ENCODE data around the gene TRIM46.
"Not testable (repeated sequence)": the region's sequence is repeated elsewhere in the genome, so short reads cannot be mapped to it uniquely, and the experiment has no call there.

The TRIM46 gene

GRCh38 chr1:155207806-155208540 is 34.3 kb downstream of the TRIM46 start, which contains the start of gene THBS3:
THBS3 (minus strand) TSS chr1:155207897; CDS start chr1:155207876, 21 bp downstream.
- DNase-seq: no peak

DNA sequence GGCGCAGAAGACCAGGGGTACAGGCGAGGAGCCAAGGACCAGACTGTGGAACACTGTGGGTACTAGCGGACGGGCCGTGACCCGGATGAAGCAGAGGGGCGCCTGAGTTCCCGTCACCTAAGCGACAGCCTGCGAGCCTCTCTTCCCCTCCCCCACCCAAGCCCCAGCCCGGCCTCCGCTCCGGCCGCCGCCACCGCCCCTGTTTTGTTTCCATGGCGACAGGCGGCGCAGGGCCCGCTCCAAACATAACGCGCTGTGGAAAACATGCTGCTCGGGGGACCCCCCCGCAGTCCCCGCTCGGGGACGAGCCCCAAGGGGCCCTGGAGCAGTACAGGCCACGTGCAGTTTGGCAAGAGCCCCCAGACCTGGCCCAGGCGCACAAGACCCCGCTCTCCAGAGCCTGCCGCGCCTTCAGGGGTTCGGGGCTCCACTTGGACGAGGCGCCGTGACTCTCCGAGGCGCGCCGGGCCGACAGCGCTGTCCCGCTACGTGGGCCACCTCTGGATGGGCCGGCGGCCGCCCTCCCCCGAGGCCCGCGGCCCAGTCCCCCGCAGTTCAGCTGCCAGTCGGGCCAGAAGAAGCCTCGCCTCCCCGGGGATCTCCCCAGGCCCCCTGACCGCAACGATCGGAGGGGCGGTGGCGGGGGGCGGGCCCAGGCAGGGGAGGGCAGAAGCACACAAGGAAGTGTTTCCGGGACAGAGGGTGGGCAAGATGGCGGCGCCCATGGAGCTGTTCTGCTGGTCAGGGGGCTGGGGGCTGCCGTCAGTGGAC is 35.1 kb downstream of the TRIM46 start, which contains the start of gene MTX1:
Gene MTX1 (plus strand): TSS at position 155 of the 771 bp plus-strand sequence. CDS start 110 bp downstream, at position 265.
- DNase-seq: peak; percentile 95

DNA sequence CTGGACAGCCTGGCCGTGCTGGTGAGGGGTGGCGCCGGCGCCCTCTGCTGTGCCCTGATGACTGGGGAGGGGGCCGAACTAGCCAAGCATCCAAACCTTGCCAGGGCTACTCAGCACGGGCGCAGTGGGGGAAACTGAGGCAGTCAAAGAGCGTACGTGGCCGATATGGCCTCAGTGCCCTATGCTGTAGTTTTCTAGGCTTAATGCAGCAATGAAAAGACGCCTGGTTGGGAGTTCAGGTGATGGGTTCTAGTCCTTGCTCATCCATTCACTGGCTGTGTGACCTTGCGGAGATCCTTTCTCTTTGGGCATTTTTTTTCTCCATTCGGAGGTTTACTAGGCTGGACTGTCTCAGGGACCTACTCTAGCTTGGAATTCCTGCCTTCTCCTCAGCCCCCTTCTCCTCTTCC is 35.7 kb downstream of the TRIM46 start:
- DNase-seq: no peak

DNA sequence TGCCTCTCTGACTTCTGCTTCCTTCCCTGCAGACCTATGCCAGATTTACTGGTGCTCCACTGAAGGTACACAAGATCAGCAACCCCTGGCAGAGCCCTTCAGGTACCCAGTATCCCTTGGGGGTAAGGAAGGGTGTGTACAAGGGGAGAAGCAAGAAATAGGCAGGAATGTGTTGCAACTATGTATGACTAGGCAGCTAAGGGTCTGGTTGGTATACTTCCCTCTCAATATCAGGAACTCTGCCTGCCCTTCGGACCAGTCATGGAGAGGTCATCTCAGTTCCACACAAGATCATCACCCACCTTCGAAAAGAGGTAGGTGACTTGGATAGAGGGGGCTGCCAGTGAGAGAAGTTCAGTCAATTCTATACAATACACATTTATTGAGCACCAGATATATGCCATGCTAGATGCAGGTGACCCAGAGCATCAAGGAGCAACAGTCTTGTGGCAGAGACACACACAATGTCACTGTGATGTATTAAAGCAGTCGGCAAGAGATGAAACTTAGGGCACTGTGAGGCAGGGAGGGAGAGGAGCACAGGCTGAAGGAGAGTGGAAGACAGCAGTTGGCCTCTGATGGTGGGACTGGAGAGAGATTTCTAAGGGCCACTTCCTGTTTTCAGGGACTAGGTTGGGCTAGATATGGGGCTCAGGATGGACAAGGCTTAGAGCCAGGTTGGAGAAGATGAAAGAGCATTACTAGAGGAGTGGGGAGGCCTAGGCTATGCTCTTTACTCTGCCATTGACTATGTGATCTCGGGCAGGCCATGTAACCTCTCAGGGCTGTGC is 36.9 kb downstream of the TRIM46 start:
- DNase-seq: no peak

GRCh38 chr1:155211381-155212050 is 37.9 kb downstream of the TRIM46 start:
- DNase-seq: not testable (repeated sequence)

- DNase-seq: not testable (repeated sequence)
Measured at GRCh38 chr1:155212051-155212440, 38.4 kb downstream of the TRIM46 start.

DNA sequence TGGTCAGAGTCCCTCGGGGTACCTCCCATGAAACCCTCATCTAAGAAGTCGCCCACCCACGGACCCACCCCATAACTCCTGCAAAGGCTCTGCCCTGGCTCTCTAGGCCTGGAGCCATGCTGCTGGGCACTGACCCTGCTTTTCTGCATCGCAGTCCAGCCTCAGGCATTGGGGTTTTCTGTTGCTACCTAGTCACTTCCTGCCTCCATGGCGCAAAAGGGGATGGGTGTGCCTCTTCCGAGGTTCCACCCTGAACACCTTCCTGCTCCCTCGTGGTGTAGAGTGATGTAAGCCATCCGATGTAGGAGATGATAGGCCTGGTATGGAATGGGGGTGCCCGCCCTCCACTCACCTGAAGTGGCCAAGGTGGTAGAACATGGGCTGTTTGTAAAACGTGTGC is 41.1 kb downstream of the TRIM46 start:
- DNase-seq: peak; percentile 50

DNA sequence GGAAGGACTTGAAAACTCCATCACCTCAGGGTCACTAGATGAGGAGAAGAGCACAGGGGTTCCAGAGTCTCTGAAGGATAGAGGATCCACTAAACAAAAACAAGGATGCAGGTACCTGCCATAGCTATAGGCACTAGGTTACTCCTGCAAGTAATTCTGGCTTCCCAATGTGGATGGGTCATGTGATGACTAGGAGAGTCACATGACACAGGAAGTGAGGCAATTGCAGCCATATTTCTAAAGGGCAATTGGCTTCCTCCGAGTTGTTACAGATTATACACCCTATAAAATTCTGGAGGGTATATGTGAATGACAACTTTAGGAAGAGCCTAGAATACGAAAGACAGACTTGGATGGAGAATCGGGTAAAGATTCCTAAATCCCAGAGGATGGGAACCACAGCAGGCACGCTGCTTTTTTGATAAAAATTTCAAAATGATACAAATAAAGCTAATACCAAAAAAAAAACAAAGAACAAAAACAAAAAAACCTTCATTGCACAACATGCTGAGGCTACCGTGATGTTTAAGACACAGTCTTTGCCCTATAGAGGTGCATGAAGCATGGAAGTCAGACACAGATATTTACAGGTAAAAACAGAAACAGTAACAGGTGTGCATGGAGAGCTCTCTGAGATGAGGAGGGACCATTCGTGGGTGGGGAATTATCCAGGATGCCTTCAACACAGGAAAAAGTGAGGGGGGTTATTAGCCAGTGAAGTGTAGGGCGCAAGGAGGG is 45.4 kb downstream of the TRIM46 start:
- DNase-seq: peak; percentile 46

- DNase-seq: peak; percentile 40
Measured at GRCh38 chr1:155219592-155220031, 46.0 kb downstream of the TRIM46 start.

- DNase-seq: not testable (repeated sequence)
Measured at GRCh38 chr1:155220211-155220965, 46.7 kb downstream of the TRIM46 start.

- DNase-seq: no peak
Measured at GRCh38 chr1:155223047-155223446, 49.4 kb downstream of the TRIM46 start.

- not testable (repeated sequence) for DNase-seq
Measured at GRCh38 chr1:155225404-155225759, 51.7 kb downstream of the TRIM46 start.

DNA sequence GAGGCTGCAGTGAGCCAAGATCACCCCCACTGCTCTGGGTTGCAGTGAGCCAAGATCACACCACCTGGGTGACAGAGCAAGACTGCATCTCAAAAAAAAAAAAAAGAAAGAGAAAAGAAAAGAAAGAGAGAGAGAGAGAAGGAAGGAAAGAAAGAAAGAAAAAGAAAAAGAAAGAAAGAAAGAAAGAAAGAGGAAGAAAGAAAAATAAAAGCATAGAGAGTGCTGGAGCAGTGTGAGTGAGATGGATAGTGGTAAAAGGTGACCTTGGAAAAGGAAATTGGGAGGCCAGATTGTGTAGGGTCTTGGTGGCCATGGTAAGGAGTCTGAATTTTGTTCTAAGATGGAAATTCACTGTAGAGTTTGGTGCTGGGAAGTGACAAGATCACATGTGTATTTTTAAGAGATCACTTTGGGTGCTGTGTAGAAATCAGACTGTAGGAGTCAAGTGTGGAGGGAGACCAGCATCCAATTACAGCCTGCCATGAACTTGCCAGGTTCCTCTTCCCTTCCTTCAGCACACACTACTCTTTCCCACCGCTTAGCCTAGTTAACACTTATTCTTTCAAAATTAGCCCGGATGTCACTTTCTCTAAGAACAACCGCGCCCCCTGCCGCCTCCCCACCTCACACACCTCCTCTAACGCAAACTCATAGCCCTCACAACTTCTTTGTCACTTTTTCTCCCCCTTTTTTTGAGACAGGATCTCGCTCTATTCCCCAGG is 52.7 kb downstream of the TRIM46 start:
- peak; percentile 88 for DNase-seq

- no peak for DNase-seq
Measured at GRCh38 chr1:155226910-155227260, 53.2 kb downstream of the TRIM46 start.

- DNase-seq: peak; percentile 99
Measured at GRCh38 chr1:155227261-155228095, 53.8 kb downstream of the TRIM46 start.

DNA sequence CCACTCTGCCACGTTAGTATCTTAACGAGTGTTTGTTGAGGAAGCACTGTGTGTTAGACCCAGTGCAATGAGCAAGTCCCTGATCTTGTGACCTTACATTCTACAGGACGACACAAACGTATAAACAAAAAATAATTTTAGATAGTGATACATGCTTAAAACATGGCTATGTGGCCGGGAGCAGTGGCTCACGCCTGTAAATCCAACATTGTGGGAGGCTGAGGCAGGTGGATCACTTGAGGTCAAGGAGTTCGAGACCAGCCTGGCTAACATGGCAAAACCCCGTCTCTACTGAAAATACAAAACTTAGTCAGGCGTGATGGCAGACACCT is 54.4 kb downstream of the TRIM46 start:
- no peak for DNase-seq

- not testable (repeated sequence) for DNase-seq
Measured at GRCh38 chr1:155231302-155231701, 57.7 kb downstream of the TRIM46 start.

GRCh38 chr1:155232001-155232978 is 58.6 kb downstream of the TRIM46 start:
- DNase-seq: not testable (repeated sequence)

All from CD4-positive, alpha-beta T cell treated with Interleukin-12 subunit alpha and Interleukin-12 subunit beta, for 1 hour (primary cell).